ENCODE results near the gene FBXW11. TPM values are rescaled to one million over a fixed set of nuclear protein-coding genes. Genes with fewer than 3 reads are reported as not detected.

The FBXW11 gene
- polyA plus RNA-seq, 1 donor from 2014 or later: 103 TPM

DNA sequence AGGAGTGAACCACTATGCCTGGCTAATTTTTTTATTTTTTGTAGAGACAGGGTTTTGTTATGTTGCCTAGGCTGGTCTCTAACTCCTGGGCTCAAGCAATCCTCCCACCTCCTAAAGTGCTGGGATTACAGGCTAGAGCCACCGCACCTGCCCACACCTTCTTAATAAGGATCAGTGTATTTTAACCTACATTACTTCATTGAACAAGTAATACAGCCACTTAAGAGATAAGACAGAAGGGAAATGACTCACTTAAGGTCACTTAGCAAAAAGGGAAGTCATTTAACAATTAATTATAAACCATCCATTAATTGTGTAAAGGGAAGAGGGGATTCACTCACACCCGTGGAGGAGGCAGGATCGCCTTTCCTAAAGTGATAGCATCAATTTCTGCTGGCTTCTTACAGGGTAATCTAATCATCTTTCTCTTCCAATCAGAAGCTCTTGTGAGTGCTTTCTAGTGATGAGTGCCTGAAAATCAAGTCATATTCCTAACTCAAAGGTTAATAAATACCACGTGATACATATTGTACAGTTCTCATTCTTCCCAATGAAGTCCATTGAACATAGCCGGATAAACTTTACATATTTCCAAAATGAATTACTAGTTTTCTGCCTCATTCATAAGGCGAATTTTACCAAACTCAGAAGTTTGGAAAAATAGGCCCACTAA, 3.5 kb downstream of the FBXW11 start:
- H3K9me3 ChIP-seq (ENCODE audit: low read length): no peaks in the 10 kb centered on the region
- no peak overlapping the region for H3K4me3 ChIP-seq (ENCODE audit: low read length)
- H3K27ac ChIP-seq (ENCODE audit: low read length): no peak overlapping the region
- H3F3A ChIP-seq (ENCODE audit: insufficient read depth, low read length, poor library complexity, severe bottlenecking): no peaks in the 10 kb centered on the region
- no peaks in the 10 kb centered on the region for H3K9me2 ChIP-seq (ENCODE audit: insufficient read depth, low read length)
- no peaks in the 10 kb centered on the region for H3K36me3 ChIP-seq (ENCODE audit: insufficient read depth, low read length)
- TF ChIP-seq RAD21 (conservative IDR thresholded peaks at IDR 0.05) (no peak), EZH2 (IDR thresholded peaks at IDR 0.05; ENCODE audit: borderline replicate concordance, insufficient read depth, low read length, poor library complexity, severe bottlenecking) (no peak), MXI1 (conservative IDR thresholded peaks at IDR 0.05; ENCODE audit: poor library complexity, severe bottlenecking) (no peak)
- TF ChIP-seq, protein P1, sequence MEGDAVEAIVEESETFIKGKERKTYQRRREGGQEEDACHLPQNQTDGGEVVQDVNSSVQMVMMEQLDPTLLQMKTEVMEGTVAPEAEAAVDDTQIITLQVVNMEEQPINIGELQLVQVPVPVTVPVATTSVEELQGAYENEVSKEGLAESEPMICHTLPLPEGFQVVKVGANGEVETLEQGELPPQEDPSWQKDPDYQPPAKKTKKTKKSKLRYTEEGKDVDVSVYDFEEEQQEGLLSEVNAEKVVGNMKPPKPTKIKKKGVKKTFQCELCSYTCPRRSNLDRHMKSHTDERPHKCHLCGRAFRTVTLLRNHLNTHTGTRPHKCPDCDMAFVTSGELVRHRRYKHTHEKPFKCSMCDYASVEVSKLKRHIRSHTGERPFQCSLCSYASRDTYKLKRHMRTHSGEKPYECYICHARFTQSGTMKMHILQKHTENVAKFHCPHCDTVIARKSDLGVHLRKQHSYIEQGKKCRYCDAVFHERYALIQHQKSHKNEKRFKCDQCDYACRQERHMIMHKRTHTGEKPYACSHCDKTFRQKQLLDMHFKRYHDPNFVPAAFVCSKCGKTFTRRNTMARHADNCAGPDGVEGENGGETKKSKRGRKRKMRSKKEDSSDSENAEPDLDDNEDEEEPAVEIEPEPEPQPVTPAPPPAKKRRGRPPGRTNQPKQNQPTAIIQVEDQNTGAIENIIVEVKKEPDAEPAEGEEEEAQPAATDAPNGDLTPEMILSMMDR (IDR thresholded peaks at IDR 0.05; ENCODE audit: poor library complexity, severe bottlenecking): no peak
- no peak overlapping the region for H2AFZ ChIP-seq (ENCODE audit: low read depth, low read length)
- peaks cover 82% of the 10 kb centered on the region for H3K79me2 ChIP-seq (replicated peaks; ENCODE audit: insufficient read depth, low read length)
- H3K4me2 ChIP-seq (ENCODE audit: low read length): no peak overlapping the region
- no peaks in the 10 kb centered on the region for H4K20me1 ChIP-seq (ENCODE audit: insufficient read depth)
- no peaks in the 10 kb centered on the region for H3K27me3 ChIP-seq (ENCODE audit: insufficient read depth, low read depth, low read length)
- no peak overlapping the region for H3K9ac ChIP-seq (ENCODE audit: low read length)

DNA sequence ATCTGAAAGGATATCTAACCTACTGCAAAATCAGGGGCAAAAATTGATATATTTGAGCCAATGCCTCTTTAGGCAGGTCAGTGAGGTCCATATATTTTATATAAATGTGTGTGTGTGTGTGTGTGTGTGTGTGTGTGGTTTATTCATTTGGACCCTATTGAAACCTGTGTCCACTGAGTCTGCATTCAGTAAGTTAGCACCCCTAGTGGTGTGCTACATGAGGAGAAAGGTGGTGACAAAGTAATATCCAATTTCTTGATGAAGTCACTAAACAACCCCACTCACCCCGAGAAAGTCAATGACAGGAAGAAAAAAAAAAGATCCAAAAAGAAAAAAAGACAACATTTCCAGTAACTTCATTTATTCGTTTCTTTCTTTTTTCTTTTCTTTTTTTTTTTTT, 4.1 kb downstream of the FBXW11 start:
- TF ChIP-seq SMC3 (conservative IDR thresholded peaks at IDR 0.05; ENCODE audit: poor library complexity) (no peak), RAD21 (conservative IDR thresholded peaks at IDR 0.05) (peak; percentile 12), EZH2 (IDR thresholded peaks at IDR 0.05; ENCODE audit: borderline replicate concordance, insufficient read depth, low read length, poor library complexity, severe bottlenecking) (no peak)
- TF ChIP-seq, protein P1 (IDR thresholded peaks at IDR 0.05; ENCODE audit: poor library complexity, severe bottlenecking): peak; percentile 49
- Histone ChIP-seq H3K79me2 (replicated peaks; ENCODE audit: insufficient read depth, low read length) (peaks cover 89% of the 10 kb centered on the region), H3K36me3 (ENCODE audit: insufficient read depth, low read length) (no peaks in the 10 kb centered on the region), H3K9me3 (ENCODE audit: low read length) (no peaks in the 10 kb centered on the region), H3F3A (ENCODE audit: insufficient read depth, low read length, poor library complexity, severe bottlenecking) (no peaks in the 10 kb centered on the region), H3K9me2 (ENCODE audit: insufficient read depth, low read length) (no peaks in the 10 kb centered on the region), H4K20me1 (ENCODE audit: insufficient read depth) (no peaks in the 10 kb centered on the region), H3K27me3 (ENCODE audit: insufficient read depth, low read depth, low read length) (no peaks in the 10 kb centered on the region), H3K4me3 (ENCODE audit: low read length) (no peak overlapping the region), H2AFZ (ENCODE audit: low read depth, low read length) (no peak overlapping the region), H3K27ac (ENCODE audit: low read length) (no peak overlapping the region), H3K9ac (ENCODE audit: low read length) (no peak overlapping the region), H3K4me2 (ENCODE audit: low read length) (no peak overlapping the region)

DNA sequence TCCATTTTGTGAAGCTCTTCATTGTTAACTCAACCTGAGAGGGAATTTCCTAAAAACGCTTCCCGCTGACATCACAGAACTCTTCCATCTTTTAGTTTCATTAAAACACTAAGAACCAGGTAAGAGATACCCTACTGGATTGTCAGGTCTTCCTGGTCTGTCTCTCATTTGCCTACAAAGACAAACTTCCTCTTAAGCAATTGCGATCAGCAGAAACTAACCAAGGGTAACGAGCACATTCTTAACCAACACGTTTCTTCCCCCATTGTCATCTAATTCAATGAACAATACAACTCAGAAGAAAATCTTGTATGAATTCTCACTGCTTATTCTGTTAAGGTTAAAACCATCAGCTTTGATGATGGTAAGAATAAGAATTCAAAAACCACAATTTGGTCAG, 6.6 kb downstream of the FBXW11 start:
- Histone ChIP-seq H3K79me2 (replicated peaks; ENCODE audit: insufficient read depth, low read length) (peaks cover 96% of the 10 kb centered on the region), H3K4me3 (ENCODE audit: low read length) (no peak overlapping the region), H3K4me2 (ENCODE audit: low read length) (no peak overlapping the region), H3F3A (ENCODE audit: insufficient read depth, low read length, poor library complexity, severe bottlenecking) (no peaks in the 10 kb centered on the region), H4K20me1 (ENCODE audit: insufficient read depth) (no peaks in the 10 kb centered on the region), H3K9ac (ENCODE audit: low read length) (no peak overlapping the region), H3K27me3 (ENCODE audit: insufficient read depth, low read depth, low read length) (no peaks in the 10 kb centered on the region), H3K9me3 (ENCODE audit: low read length) (no peaks in the 10 kb centered on the region), H3K9me2 (ENCODE audit: insufficient read depth, low read length) (no peaks in the 10 kb centered on the region), H3K36me3 (ENCODE audit: insufficient read depth, low read length) (no peaks in the 10 kb centered on the region), H2AFZ (ENCODE audit: low read depth, low read length) (no peak overlapping the region), H3K27ac (ENCODE audit: low read length) (no peak overlapping the region)
- TF ChIP-seq MXI1 (conservative IDR thresholded peaks at IDR 0.05; ENCODE audit: poor library complexity, severe bottlenecking) (no peak), TAF1 (IDR thresholded peaks at IDR 0.05; ENCODE audit: low read depth) (no peak), EP300 (conservative IDR thresholded peaks at IDR 0.05; ENCODE audit: poor library complexity, severe bottlenecking) (no peak), RAD21 (conservative IDR thresholded peaks at IDR 0.05) (no peak), POLR2AphosphoS5 (IDR thresholded peaks at IDR 0.05) (no peak), SMC3 (conservative IDR thresholded peaks at IDR 0.05; ENCODE audit: poor library complexity) (no peak)
- TF ChIP-seq, protein P1 (IDR thresholded peaks at IDR 0.05; ENCODE audit: poor library complexity, severe bottlenecking): no peak
